ENCODE data around the gene CHD9NB. TPM values are rescaled to one million over a fixed set of nuclear protein-coding genes. Genes with fewer than 3 reads are reported as not detected.

CHD9NB gene
- total and polyA plus RNA-seq, 2 experiments from 2014 or later = 0.81 to 2.3 TPM

DNA sequence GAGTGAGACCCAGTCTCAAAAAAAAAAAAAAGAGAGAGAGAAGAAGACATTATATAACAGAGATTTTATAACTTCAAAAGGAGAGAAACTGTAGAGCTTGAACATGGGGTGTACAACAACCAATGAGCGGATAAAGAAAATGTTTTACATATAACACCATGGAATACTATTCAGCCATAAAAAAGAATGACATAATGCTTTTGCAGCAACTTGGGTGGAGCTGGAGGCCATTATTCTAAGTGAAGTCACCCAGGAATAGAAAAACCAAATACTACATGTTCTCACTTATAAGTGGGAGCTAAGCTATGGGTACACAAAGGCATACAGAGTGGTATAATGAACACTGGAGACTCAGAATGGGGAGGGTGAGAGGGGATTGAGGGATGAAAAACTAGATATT is 61.1 kb downstream of the CHD9NB start:
- Histone ChIP-seq H3K9me2 (replicated peaks; ENCODE audit: insufficient read depth) (no peaks in the 10 kb centered on the region), H3K27me3 (no peaks in the 10 kb centered on the region), H3K4me1 (ENCODE audit: insufficient read depth) (no peaks in the 10 kb centered on the region), H3K4me3 (no peak overlapping the region), H3K27ac (no peak overlapping the region), H3K9me3 (ENCODE audit: low read depth) (no peaks in the 10 kb centered on the region), H3K36me3 (replicated peaks; ENCODE audit: insufficient read depth, low read depth) (no peaks in the 10 kb centered on the region), H3K79me2 (no peaks in the 10 kb centered on the region), H4K20me1 (ENCODE audit: insufficient read depth, poor library complexity, severe bottlenecking) (no peaks in the 10 kb centered on the region), H2AFZ (no peak overlapping the region), H3K4me2 (no peak overlapping the region)
- TF ChIP-seq EZH2phosphoT487 (IDR thresholded peaks at IDR 0.05; ENCODE audit: low read depth, severe bottlenecking, unreplicated experiment) (no peak), EZH2 (IDR thresholded peaks at IDR 0.05; ENCODE audit: borderline replicate concordance) (no peak)
- TF ChIP-seq, protein P1, sequence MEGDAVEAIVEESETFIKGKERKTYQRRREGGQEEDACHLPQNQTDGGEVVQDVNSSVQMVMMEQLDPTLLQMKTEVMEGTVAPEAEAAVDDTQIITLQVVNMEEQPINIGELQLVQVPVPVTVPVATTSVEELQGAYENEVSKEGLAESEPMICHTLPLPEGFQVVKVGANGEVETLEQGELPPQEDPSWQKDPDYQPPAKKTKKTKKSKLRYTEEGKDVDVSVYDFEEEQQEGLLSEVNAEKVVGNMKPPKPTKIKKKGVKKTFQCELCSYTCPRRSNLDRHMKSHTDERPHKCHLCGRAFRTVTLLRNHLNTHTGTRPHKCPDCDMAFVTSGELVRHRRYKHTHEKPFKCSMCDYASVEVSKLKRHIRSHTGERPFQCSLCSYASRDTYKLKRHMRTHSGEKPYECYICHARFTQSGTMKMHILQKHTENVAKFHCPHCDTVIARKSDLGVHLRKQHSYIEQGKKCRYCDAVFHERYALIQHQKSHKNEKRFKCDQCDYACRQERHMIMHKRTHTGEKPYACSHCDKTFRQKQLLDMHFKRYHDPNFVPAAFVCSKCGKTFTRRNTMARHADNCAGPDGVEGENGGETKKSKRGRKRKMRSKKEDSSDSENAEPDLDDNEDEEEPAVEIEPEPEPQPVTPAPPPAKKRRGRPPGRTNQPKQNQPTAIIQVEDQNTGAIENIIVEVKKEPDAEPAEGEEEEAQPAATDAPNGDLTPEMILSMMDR (IDR thresholded peaks at IDR 0.05; ENCODE audit: poor library complexity) = no peak
- DNase-seq (ENCODE audit: low spot score) = no peak
- 100% methylated on average over 1 of the region's 1 CpG for WGBS (ENCODE audit: low lambda C conversion rate, missing lambda C conversion rate)

Other genes starting within 250 kb of the CHD9NB start
- gene CHD9, start 2.1 kb upstream of the CHD9NB start, total RNA-seq = 68.2 and 89.4 TPM in 2 replicates
- 54.9 and 72.6 TPM in 2 replicates for gene CHD9, start 2.1 kb upstream of the CHD9NB start, polyA plus RNA-seq